K562 (cell line): ENCODE data around the gene GOLGA8A. TPM values are rescaled to one million over a fixed set of nuclear protein-coding genes. Genes with fewer than 3 reads are reported as not detected.
A peak's percentile ranks its signal among the peaks of the same experiment; 100 is the strongest.

Experiments used
- BDP1 ChIP-seq: IDR thresholded peaks from 3 replicates; pipeline ENCODE4 v1.6.1; 2011; ENCODE audit not compliant: insufficient read length, insufficient read depth
- FIP1L1 ChIP-seq: fragments of 200-400 bp; formaldehyde crosslinking; IDR thresholded peaks from 2 replicates; pipeline ENCODE4 v1.6.1; 2018; ENCODE audit warnings: mild to moderate bottlenecking, low read depth, low read length; ENCODE audit not compliant: poor library complexity, severe bottlenecking
- HDAC3 ChIP-seq: fragments of 450-650 bp; IDR thresholded peaks from 2 replicates; pipeline ENCODE4 v1.6.1; 2018; ENCODE audit warnings: borderline replicate concordance, mild to moderate bottlenecking, moderate library complexity; ENCODE audit not compliant: partially characterized antibody
- HNRNPL ChIP-seq: fragments of 200-400 bp; formaldehyde crosslinking; IDR thresholded peaks from 2 replicates; pipeline ENCODE4 v1.6.1; 2017; ENCODE audit warnings: low read depth, mild to moderate bottlenecking, low read length
- PCBP1 ChIP-seq: fragments of 200-400 bp; formaldehyde crosslinking; IDR thresholded peaks from 2 replicates; pipeline ENCODE4 v1.6.1; 2018; ENCODE audit warnings: mild to moderate bottlenecking, low read depth, low read length; ENCODE audit not compliant: poor library complexity, severe bottlenecking
- PHF8 ChIP-seq: fragments of 200-600 bp; sonication (generic); IDR thresholded peaks from 2 replicates; pipeline ENCODE4 v1.6.1; 2012; ENCODE audit warnings: mixed run types, mild to moderate bottlenecking, inconsistent platforms, low read length, moderate library complexity, borderline replicate concordance
- RBFOX2 ChIP-seq: fragments of 200-400 bp; formaldehyde crosslinking; IDR thresholded peaks from 2 replicates; pipeline ENCODE4 v1.6.1; 2017; ENCODE audit warnings: low read depth, mild to moderate bottlenecking, low read length, moderate library complexity
- RERE ChIP-seq: sonication (generic); formaldehyde crosslinking; IDR thresholded peaks from 2 replicates; pipeline ENCODE4 v1.8.0; 2023; ENCODE audit warnings: missing genetic modification reagents, mild to moderate bottlenecking, borderline replicate concordance
- TEAD4 ChIP-seq, 2 experiments: sonication (generic) in 1 of 2; formaldehyde crosslinking in 1 of 2; IDR thresholded peaks; 2 replicates each; pipeline versions ENCODE4 v1.6.1 to v1.8.0; 2012 to 2022; ENCODE audit warnings: borderline replicate concordance in 1 of 2, inconsistent platforms in 1 of 2, low read length in 1 of 2, mild to moderate bottlenecking in 1 of 2, missing genetic modification reagents in 1 of 2
- ZBTB1 ChIP-seq: sonication (generic); formaldehyde crosslinking; IDR thresholded peaks from 2 replicates; pipeline ENCODE4 v1.8.1; 2023; ENCODE audit warnings: missing genetic modification reagents, low read depth, mild to moderate bottlenecking, borderline replicate concordance
- polyA plus RNA-seq, 8 experiments: library from polyadenylated mRNA; depleted of rRNA in 4 of 8; stranded (reverse) in 5 of 8; unstranded in 3 of 8; fragments of >200 nt; fragmentation: Nextera tagmentation in 2 of 8; fragmentation: Illumina TruSeq in 1 of 8; extraction: Ambion mirVana in 2 of 8; extraction: Trizol in 1 of 8; gene quantifications; 2 replicates each; pipeline versions ENCODE4 v1.2.1 to v1.2.3, GENCODE V29; 2011 to 2014; ENCODE audit warnings: inconsistent platforms in 1 of 8, missing spikeins in 1 of 8
- total RNA-seq, 7 experiments: library from RNA; depleted of rRNA in 6 of 7; stranded (reverse); fragments of >200 nt in 6 of 7; fragmentation: Illumina TruSeq in 2 of 7; extraction: Trizol in 2 of 7; gene quantifications; 2 replicates each; pipeline versions ENCODE4 v1.2.1 to v1.2.3, GENCODE V29; 2011 to 2021; ENCODE audit warnings: low replicate concordance in 1 of 7
- TF ChIP-seq, protein P1 (sequence below): fragments of 250-450 bp; sonication (Bioruptor Pico); IDR thresholded peaks from 2 replicates; pipeline ENCODE4 v1.6.1; 2021; ENCODE audit warnings: mild to moderate bottlenecking
- TF ChIP-seq, protein P2 (sequence below): sonication (generic); formaldehyde crosslinking; IDR thresholded peaks from 2 replicates; pipeline ENCODE4 v1.8.0; 2022; ENCODE audit warnings: missing genetic modification reagents, mild to moderate bottlenecking, borderline replicate concordance

Gene GOLGA8A
- total and polyA plus RNA-seq, 9 of the 15 experiments (the other 6 are each of a cell fraction or from before 2014, with no cell fraction given), result 11.2 to 191 (median 56.3) TPM

DNA sequence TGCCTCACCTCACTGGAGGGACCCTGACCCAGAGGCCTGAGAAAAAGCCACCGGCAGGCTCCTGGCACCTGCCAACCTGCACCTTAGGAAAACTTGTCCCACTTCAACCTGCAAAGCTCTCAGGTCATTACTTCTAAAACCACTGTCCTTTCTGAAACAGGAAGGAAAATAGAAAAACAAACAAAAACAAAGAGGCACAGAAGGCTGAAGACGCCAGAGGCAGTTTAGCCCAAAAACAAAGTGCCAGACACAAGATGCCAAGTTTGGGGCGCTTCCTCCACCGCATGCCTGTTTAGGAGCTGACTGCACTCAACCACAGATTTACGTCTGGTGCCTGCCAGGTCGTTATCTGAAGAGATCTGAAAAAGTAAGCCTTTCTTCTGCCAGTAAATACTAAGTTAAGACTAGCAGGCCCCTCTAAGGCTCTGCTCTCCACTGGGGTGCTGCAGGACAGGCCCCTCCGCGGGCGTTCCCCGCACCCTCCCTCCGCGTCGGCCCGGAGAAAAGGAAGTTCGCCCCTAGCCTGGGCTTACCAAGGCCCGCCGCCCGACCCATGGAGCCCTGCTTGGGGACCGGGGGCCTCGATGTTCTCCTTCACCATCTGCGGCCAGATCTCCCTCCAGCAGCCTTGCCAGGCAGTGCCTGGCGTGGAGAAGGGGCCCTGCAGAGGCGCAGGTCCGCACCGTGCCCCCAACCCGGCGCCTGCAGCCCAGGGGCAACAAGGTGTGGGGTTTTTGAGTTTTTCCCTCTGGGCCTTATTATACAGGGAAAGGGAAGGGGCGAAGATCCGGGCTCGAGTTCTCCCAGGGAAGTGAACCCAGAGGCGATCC, 1.3 kb downstream of the GOLGA8A start (continued):
- TF ChIP-seq RERE (CRISPR knock-in tag) (0 out of 2 replicates have a peak, but pooled peaks have one; percentile 73), HDAC3 (no peak), RBFOX2 (peak; percentile 66), TEAD4 (IDR thresholded peaks at IDR 0.05; ENCODE audit: low read length) (no peak), TEAD4 (CRISPR knock-in tag; IDR thresholded peaks at IDR 0.05; ENCODE audit: borderline replicate concordance) (no peak), PHF8 (no peak), PCBP1 (peak; percentile 52), BDP1 (no peak), FIP1L1 (peak; percentile 32), HNRNPL (0 out of 2 replicates have a peak, but pooled peaks have one; percentile 38), ZBTB1 (CRISPR knock-in tag) (no peak)
- TF ChIP-seq, protein P1, sequence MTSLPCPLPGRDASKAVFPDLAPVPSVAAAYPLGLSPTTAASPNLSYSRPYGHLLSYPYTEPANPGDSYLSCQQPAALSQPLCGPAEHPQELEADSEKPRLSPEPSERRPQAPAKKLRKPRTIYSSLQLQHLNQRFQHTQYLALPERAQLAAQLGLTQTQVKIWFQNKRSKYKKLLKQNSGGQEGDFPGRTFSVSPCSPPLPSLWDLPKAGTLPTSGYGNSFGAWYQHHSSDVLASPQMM (CRISPR knock-in tag), result no peak
- TF ChIP-seq, protein P2, sequence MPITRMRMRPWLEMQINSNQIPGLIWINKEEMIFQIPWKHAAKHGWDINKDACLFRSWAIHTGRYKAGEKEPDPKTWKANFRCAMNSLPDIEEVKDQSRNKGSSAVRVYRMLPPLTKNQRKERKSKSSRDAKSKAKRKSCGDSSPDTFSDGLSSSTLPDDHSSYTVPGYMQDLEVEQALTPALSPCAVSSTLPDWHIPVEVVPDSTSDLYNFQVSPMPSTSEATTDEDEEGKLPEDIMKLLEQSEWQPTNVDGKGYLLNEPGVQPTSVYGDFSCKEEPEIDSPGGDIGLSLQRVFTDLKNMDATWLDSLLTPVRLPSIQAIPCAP, result no peak
